Fibroblast of the aortic adventitia (primary cell): ENCODE results near the gene RANBP10. TPM values are rescaled to one million over a fixed set of nuclear protein-coding genes. Genes with fewer than 3 reads are reported as not detected.

Source experiments
- DNase-seq: peaks from one replicate; pipeline ENCODE4 v3.0.0-alpha.2; 2010; ENCODE audit warnings: low read depth
- H3K4me3 ChIP-seq: 2 replicates; pipeline ENCODE4 v1.5.1; 2011; ENCODE audit warnings: low read depth, mild to moderate bottlenecking, control low read depth, low read length, moderate library complexity
- total RNA-seq: library from RNA; depleted of rRNA; stranded (reverse); fragments of >200 nt; gene quantifications from 2 replicates; pipeline ENCODE4 v1.2.3, GENCODE V29; 2012; ENCODE audit warnings: low replicate concordance
- TF ChIP-seq, protein P1 (sequence below): IDR thresholded peaks from 2 replicates; pipeline ENCODE4 v1.5.1; 2011; ENCODE audit warnings: mild to moderate bottlenecking, low read length, control low read depth, inconsistent platforms; ENCODE audit not compliant: insufficient read depth

RANBP10 gene
- total RNA-seq, 1 donor, result 6.4 TPM

DNA sequence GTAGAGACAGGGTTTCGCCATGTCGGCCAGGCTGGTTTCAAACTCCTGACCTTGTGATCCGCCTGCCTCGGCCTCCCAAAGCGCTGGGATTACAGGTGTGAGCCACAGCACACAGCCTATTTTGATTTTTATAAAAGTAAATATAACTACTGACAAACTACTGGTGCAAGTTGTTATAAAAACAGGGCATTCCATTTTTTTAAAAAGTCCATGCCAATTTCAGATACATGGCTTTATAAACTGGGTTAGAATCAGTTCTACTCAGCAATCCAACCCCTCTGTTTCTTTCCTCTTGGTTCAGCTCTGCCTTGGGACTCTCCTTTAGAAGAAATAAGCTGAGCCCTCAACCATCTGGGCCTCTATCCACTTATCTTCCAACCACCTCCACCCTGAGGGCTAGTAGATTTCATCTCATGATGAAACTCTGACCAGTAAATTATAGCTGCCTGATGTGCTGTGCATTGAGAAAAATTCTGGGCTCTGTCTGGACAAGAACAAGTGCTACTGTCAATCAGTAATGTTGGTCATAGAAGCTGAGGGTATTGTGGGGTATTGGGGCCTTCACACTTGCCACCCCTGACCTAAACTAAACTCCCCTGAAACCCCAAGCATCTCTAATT, 10.2 kb downstream of the RANBP10 start:
- H3K4me3 ChIP-seq, result no peak overlapping the region
- DNase-seq, result no peak
- TF ChIP-seq, protein P1, sequence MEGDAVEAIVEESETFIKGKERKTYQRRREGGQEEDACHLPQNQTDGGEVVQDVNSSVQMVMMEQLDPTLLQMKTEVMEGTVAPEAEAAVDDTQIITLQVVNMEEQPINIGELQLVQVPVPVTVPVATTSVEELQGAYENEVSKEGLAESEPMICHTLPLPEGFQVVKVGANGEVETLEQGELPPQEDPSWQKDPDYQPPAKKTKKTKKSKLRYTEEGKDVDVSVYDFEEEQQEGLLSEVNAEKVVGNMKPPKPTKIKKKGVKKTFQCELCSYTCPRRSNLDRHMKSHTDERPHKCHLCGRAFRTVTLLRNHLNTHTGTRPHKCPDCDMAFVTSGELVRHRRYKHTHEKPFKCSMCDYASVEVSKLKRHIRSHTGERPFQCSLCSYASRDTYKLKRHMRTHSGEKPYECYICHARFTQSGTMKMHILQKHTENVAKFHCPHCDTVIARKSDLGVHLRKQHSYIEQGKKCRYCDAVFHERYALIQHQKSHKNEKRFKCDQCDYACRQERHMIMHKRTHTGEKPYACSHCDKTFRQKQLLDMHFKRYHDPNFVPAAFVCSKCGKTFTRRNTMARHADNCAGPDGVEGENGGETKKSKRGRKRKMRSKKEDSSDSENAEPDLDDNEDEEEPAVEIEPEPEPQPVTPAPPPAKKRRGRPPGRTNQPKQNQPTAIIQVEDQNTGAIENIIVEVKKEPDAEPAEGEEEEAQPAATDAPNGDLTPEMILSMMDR, result no peak

DNA sequence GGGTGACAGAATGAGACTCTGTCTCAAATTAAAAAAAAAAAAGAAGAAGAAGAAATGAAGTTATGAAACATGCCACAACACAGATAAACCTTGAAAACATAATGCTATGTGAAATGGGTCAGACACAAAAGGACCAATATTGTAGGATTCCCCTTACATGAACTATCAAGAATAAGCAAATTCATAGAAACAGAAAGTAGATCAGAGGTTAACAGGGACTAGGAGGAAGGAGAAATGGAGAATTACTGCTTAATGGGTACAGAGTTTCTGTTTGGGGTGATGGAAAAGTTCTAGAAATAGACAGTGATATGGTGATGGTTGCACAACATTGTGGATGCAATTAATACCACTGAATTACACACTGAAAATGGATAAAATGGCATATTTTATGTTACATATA, 16.3 kb downstream of the RANBP10 start:
- DNase-seq, result no peak
- TF ChIP-seq, protein P1, result no peak
- no peak overlapping the region for H3K4me3 ChIP-seq

- DNase-seq, result no peak
- no peak overlapping the region for H3K4me3 ChIP-seq
- TF ChIP-seq, protein P1, result no peak
These were observed 19.9 kb downstream of the RANBP10 start for GRCh38 chr16:67786491-67786890.

DNA sequence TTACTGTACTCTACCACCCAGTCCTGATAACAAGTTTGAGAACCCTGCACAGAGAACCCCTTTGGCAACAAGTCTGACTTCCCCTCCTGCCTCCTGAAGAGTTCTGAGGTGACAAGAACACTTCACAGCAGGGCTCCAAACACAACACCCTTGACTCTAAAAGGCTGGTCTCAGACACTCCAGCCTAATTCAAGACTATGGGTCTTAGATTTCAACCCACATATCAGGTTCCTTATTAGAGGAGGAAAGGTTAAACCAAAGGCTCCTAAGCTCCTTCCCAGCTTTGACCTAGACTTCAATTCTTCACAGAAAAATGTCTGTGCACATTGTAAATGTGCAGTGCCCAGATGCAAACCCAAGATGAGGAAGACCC, 23.0 kb downstream of the RANBP10 start:
- TF ChIP-seq, protein P1, result no peak
- DNase-seq, result no peak
- H3K4me3 ChIP-seq, result no peak overlapping the region

- TF ChIP-seq, protein P1, result no peak
- no peak for DNase-seq
- no peak overlapping the region for H3K4me3 ChIP-seq
These were observed 23.6 kb downstream of the RANBP10 start for GRCh38 chr16:67782567-67783352.

DNA sequence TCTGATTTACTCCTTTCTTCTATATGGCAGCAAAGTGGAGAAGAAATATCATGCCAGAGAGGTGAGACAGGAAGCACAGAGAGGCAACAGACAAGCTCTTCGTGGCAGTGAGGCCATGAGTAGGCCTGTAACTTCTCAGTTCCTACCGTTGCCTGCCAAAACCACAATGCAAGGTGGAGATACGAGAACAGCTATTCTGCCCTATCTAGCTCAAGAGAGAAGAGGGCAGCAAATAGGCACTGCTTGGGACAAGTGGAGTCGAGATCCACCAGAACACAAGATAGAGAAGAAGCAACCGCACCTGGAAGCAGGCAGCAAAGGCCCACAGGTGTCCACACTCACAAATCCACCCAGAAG, 24.8 kb downstream of the RANBP10 start:
- TF ChIP-seq, protein P1, result no peak
- H3K4me3 ChIP-seq, result no peak overlapping the region
- DNase-seq, result no peak
